ENCODE results near the gene TRIM52. TPM values are rescaled to one million over a fixed set of nuclear protein-coding genes. Genes with fewer than 3 reads are reported as not detected.
A peak's percentile ranks its signal among the peaks of the same experiment; 100 is the strongest.

Gene TRIM52
- total and polyA plus RNA-seq, 10 of the 15 experiments (the other 5 are each of a cell fraction or from before 2014, with no cell fraction given), result 1.4 to 24.3 (median 8.1) TPM

DNA sequence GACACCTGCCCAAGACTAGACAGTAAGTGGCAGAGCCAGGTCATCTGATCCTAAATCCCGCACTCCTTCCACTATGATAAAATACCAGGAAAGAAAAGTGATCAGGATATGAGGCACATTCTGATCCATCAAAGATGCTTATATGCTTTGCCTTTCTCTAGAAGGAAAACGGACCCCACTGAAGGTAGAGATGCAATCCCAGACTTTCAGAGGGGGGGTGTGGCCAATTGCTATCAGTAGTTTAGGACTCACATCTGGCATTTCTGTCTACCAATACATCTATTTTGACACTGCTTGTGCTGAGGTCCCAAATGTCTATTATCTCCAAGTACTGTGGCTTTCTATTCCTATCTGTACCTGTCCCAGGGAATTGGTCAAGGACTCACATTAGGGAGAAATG, 1.7 kb downstream of the TRIM52 start (continued):
- no peak for TF ChIP-seq SMAD5 (IDR thresholded peaks at IDR 0.05; ENCODE audit: low read depth)
- TF ChIP-seq YBX1 (IDR thresholded peaks at IDR 0.05), result no peak
- TF ChIP-seq, protein P1, sequence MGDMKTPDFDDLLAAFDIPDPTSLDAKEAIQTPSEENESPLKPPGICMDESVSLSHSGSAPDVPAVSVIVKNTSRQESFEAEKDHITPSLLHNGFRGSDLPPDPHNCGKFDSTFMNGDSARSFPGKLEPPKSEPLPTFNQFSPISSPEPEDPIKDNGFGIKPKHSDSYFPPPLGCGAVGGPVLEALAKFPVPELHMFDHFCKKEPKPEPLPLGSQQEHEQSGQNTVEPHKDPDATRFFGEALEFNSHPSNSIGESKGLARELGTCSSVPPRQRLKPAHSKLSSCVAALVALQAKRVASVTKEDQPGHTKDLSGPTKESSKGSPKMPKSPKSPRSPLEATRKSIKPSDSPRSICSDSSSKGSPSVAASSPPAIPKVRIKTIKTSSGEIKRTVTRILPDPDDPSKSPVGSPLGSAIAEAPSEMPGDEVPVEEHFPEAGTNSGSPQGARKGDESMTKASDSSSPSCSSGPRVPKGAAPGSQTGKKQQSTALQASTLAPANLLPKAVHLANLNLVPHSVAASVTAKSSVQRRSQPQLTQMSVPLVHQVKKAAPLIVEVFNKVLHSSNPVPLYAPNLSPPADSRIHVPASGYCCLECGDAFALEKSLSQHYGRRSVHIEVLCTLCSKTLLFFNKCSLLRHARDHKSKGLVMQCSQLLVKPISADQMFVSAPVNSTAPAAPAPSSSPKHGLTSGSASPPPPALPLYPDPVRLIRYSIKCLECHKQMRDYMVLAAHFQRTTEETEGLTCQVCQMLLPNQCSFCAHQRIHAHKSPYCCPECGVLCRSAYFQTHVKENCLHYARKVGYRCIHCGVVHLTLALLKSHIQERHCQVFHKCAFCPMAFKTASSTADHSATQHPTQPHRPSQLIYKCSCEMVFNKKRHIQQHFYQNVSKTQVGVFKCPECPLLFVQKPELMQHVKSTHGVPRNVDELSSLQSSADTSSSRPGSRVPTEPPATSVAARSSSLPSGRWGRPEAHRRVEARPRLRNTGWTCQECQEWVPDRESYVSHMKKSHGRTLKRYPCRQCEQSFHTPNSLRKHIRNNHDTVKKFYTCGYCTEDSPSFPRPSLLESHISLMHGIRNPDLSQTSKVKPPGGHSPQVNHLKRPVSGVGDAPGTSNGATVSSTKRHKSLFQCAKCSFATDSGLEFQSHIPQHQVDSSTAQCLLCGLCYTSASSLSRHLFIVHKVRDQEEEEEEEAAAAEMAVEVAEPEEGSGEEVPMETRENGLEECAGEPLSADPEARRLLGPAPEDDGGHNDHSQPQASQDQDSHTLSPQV (IDR thresholded peaks at IDR 0.05), result no peak
- TF ChIP-seq IKZF2 (IDR thresholded peaks at IDR 0.05), result no peak
- no peak for TF ChIP-seq ZNF207 (IDR thresholded peaks at IDR 0.05; ENCODE audit: borderline replicate concordance)
- no peak for TF ChIP-seq CREB1 (IDR thresholded peaks at IDR 0.05; ENCODE audit: low read depth)

DNA sequence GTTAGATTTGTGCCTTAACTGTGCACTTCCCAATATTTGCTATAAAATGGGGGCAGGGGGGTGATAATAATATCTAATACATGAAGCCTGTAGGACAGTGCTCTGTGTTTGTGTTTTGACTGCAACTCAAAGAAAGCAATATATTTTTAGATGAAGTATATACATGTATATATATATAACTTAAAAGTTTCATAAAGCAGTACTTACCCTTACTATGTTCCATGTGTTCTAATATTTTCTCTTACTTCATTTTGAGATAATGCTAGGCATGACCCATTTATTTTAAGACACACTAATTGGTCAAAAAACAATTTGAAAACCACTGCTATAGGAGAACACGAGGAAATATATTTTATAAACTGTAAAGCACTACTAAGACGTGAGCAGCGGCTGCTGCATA, 2.4 kb downstream of the TRIM52 start:
- H2AFZ ChIP-seq (ENCODE audit: control insufficient read depth, low read depth, low read length), result no peak overlapping the region
- in situ Hi-C loops (cut with MboI) (loop anchor here (10.0 kb wide), 1 partner anchor 74 kb away; no protein-coding TSS in a partner anchor), intact Hi-C loops (cut with micrococcal nuclease; ENCODE audit: unreplicated experiment) (no loop called here)
- H3K36me3 ChIP-seq (ENCODE audit: control insufficient read depth in 2 of 2, insufficient read depth in 2 of 2, low read length in 1 of 2), result peaks cover under 1 to 9% of the 10 kb centered on the region in 2 experiments; a peak in 3 of 4 replicates
- no peak overlapping the region for H3K27ac ChIP-seq (ENCODE audit: control insufficient read depth, insufficient read depth)
- ATAC-seq (no peak), FAIRE-seq (no peak), DNase-seq (ENCODE audit: low read depth, low spot score) (no peak)
- ChIA-PET POLR2A (interaction anchor here (3.7 kb wide), 1 partner anchor 7 kb away, joined by 19 read pairs; no protein-coding TSS in a partner anchor), SMC1A (ENCODE audit: uncharacterized antibody, unreplicated experiment) (interaction anchor here (3.7 kb wide), 1 partner anchor 8 kb away, joined by 25 read pairs; no protein-coding TSS in a partner anchor), RAD21 (ENCODE audit: unreplicated experiment) (interaction anchor here (2.8 kb wide), 1 partner anchor 9 kb away, joined by 13 read pairs; no protein-coding TSS in a partner anchor), CTCF (no interaction called here)
- WGBS (ENCODE audit: insufficient coverage, insufficient replicate concordance, low lambda C conversion rate, missing lambda C conversion rate), result 85% methylated on average over 3 of the region's 3 CpGs
- H4K20me1 ChIP-seq (ENCODE audit: control insufficient read depth, insufficient read depth), result no peaks in the 10 kb centered on the region
- peaks cover 3% of the 10 kb centered on the region; the same call in 1 of the 2 replicates for H3K4me1 ChIP-seq (ENCODE audit: control insufficient read depth, insufficient read depth, low read length)
- peak overlapping the region; percentile 97 for H3K4me2 ChIP-seq (ENCODE audit: control insufficient read depth, insufficient read depth)
- no TSS peak for BruUV-seq (replicated peaks)
- H3K9ac ChIP-seq (ENCODE audit: control insufficient read depth, insufficient read depth, low read length), result no peak overlapping the region; the same call in 1 of the 2 replicates
- H3K79me2 ChIP-seq (ENCODE audit: control insufficient read depth, insufficient read depth, low read length), result peaks cover 74% of the 10 kb centered on the region
- H3K4me3 ChIP-seq, result peak overlapping the region; percentile 95
- H3K9me3 ChIP-seq (replicated peaks; ENCODE audit: control insufficient read depth, insufficient read depth, low read length), result no peaks in the 10 kb centered on the region
- no peaks in the 10 kb centered on the region for H3K27me3 ChIP-seq (replicated peaks in 1 of 2; ENCODE audit: control insufficient read depth in 2 of 2, insufficient read depth in 2 of 2, low read length in 1 of 2)
- TF ChIP-seq MYC (IDR thresholded peaks at IDR 0.05; ENCODE audit: insufficient read depth, insufficient read length, insufficient replicate concordance, low read length, severe bottlenecking), result no peak
- TF ChIP-seq, protein P2, sequence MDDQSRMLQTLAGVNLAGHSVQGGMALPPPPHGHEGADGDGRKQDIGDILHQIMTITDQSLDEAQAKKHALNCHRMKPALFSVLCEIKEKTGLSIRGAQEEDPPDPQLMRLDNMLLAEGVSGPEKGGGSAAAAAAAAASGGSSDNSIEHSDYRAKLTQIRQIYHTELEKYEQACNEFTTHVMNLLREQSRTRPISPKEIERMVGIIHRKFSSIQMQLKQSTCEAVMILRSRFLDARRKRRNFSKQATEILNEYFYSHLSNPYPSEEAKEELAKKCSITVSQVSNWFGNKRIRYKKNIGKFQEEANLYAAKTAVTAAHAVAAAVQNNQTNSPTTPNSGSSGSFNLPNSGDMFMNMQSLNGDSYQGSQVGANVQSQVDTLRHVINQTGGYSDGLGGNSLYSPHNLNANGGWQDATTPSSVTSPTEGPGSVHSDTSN (IDR thresholded peaks at IDR 0.05; ENCODE audit: insufficient replicate concordance, low read depth, low read length), result no peak
- TF ChIP-seq, protein P3, sequence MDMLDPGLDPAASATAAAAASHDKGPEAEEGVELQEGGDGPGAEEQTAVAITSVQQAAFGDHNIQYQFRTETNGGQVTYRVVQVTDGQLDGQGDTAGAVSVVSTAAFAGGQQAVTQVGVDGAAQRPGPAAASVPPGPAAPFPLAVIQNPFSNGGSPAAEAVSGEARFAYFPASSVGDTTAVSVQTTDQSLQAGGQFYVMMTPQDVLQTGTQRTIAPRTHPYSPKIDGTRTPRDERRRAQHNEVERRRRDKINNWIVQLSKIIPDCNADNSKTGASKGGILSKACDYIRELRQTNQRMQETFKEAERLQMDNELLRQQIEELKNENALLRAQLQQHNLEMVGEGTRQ (IDR thresholded peaks at IDR 0.05; ENCODE audit: borderline replicate concordance, low read depth, low read length), result no peak
- TF ChIP-seq MEF2A (IDR thresholded peaks at IDR 0.05; ENCODE audit: insufficient read depth, low read depth, low read length), result no peak
- TF ChIP-seq EGR1 (IDR thresholded peaks at IDR 0.05; ENCODE audit: borderline replicate concordance in 1 of 2, low read depth in 2 of 2, low read length in 2 of 2), result no peak
- no peak for TF ChIP-seq CBX5 (IDR thresholded peaks at IDR 0.05; ENCODE audit: low read depth)
- TF ChIP-seq, protein P4, sequence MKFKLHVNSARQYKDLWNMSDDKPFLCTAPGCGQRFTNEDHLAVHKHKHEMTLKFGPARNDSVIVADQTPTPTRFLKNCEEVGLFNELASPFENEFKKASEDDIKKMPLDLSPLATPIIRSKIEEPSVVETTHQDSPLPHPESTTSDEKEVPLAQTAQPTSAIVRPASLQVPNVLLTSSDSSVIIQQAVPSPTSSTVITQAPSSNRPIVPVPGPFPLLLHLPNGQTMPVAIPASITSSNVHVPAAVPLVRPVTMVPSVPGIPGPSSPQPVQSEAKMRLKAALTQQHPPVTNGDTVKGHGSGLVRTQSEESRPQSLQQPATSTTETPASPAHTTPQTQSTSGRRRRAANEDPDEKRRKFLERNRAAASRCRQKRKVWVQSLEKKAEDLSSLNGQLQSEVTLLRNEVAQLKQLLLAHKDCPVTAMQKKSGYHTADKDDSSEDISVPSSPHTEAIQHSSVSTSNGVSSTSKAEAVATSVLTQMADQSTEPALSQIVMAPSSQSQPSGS (IDR thresholded peaks at IDR 0.05; ENCODE audit: low read length), result no peak

Measured in GM12878 (cell line).